Right lobe of liver (tissue), 6 donors: ENCODE results near the gene NKAPL. TPM values are rescaled to one million over a fixed set of nuclear protein-coding genes. Genes with fewer than 3 reads are reported as not detected.

Experiments used
- ATAC-seq, 4 donors: fragments of 200-7000 bp; cut with Tn5 transposase; one replicate each; pipeline ENCODE4 v1.9.1; 2020; ENCODE audit warnings: mild to moderate bottlenecking in 4 of 4, moderate library complexity in 4 of 4
- DNase-seq, 3 donors: peaks; one replicate each; pipeline ENCODE4 v3.0.0-alpha.2; 2020
- H3K27ac ChIP-seq, 3 donors: fragments of 200-600 bp; one replicate each; pipeline ENCODE4 v1.8.0; 2022
- H3K27me3 ChIP-seq, 2 donors: fragments of 200-600 bp; one replicate each; pipeline ENCODE4 v1.8.0; 2022
- H3K36me3 ChIP-seq, 4 donors: fragments of 200-600 bp; sonication (generic) in 1 of 4; one replicate each; pipeline versions ENCODE4 v1.5.1 to v1.8.0; 2017 to 2022; ENCODE audit warnings: control low read depth in 1 of 4
- H3K4me1 ChIP-seq, 4 donors: fragments of 200-600 bp; sonication (generic) in 1 of 4; one replicate each; pipeline versions ENCODE4 v1.5.1 to v1.8.0; 2017 to 2022; ENCODE audit warnings: control low read depth in 1 of 4
- H3K4me3 ChIP-seq, 3 donors: fragments of 200-600 bp; one replicate each; pipeline ENCODE4 v1.8.0; 2022
- H3K9me3 ChIP-seq, 4 donors: fragments of 200-600 bp; sonication (generic) in 1 of 4; one replicate each; pipeline versions ENCODE4 v1.5.1 to v1.8.0; 2017 to 2022; ENCODE audit warnings: control low read depth in 1 of 4
- CTCF ChIP-seq, 4 donors: fragments of 200-600 bp in 3 of 4; fragments of 450-650 bp in 1 of 4; IDR thresholded peaks; one replicate each; pipeline versions ENCODE4 v1.5.1 to v1.8.0; 2016 to 2022; ENCODE audit warnings: antibody characterized with exemption in 4 of 4, mild to moderate bottlenecking in 2 of 4
- POLR2A ChIP-seq: fragments of 450-650 bp; IDR thresholded peaks from one replicate; pipeline ENCODE4 v1.6.1; 2017; ENCODE audit warnings: antibody characterized with exemption, mild to moderate bottlenecking
- WGBS: methylation state at CpG from one replicate; pipeline ENCODE4 v1.1.6; 2018; ENCODE audit warnings: low coverage, low lambda C conversion rate; ENCODE audit not compliant: insufficient coverage; ENCODE audit errors: missing lambda C conversion rate; 5-methylcytosine and 5-hydroxymethylcytosine counted together
- intact Hi-C, 2 donors: fragments of 100-400 bp; cut with DNase I; formaldehyde crosslinking; loops; one replicate each; pipeline versions ENCODE4 v1.11.2 to v1.14.1; 2022
- total RNA-seq, 6 experiments: library from RNA; depleted of rRNA in 2 of 6; stranded (reverse); fragments of >200 nt in 2 of 6; fragmentation: NEBNext Ultra II Directional in 3 of 6; extraction: Animal tissue kit (Norgen Biotek cat#: 25700) in 3 of 6; gene quantifications; one replicate each; pipeline versions ENCODE4 v1.1.0 to v1.2.4, GENCODE V29; 2016 to 2023
- donor health status: DM: no; HTN: yes; CAD: no.
- donor health status: DM: no; HTN: no; CAD: no.
- donor health status: DM: no; HTN: no; CAD: no.
- donor health status: DM: no; HTN: yes; CAD: no.
- donor health status: DM: no; HTN: yes; CAD: no.

Gene NKAPL
- total RNA-seq, 6 experiments from 2014 or later = 0.15 to 1.0 (median 0.36) TPM

GRCh38 chr6:28218312-28219248, 40.5 kb upstream of the NKAPL start:
- DNase-seq (peak; percentile 80 to 82 (median 81)), ATAC-seq (peak; percentile 94 to 98 (median 96))
- no peaks in the 10 kb centered on the region for H3K4me1 ChIP-seq
- under 1% methylated on average over 26 of the region's 56 CpGs for WGBS
- H3K4me3 ChIP-seq = peak overlapping the region; percentile 55 to 67 (median 61)
- no peaks in the 10 kb centered on the region for H3K27me3 ChIP-seq
- no peaks in the 10 kb centered on the region for H3K9me3 ChIP-seq
- no peak for TF ChIP-seq POLR2A
- TF ChIP-seq CTCF (IDR thresholded peaks at IDR 0.05) = no peak
- intact Hi-C loops = no loop called here
- H3K36me3 ChIP-seq = no peaks in the 10 kb centered on the region
- no peak overlapping the region for H3K27ac ChIP-seq

DNA sequence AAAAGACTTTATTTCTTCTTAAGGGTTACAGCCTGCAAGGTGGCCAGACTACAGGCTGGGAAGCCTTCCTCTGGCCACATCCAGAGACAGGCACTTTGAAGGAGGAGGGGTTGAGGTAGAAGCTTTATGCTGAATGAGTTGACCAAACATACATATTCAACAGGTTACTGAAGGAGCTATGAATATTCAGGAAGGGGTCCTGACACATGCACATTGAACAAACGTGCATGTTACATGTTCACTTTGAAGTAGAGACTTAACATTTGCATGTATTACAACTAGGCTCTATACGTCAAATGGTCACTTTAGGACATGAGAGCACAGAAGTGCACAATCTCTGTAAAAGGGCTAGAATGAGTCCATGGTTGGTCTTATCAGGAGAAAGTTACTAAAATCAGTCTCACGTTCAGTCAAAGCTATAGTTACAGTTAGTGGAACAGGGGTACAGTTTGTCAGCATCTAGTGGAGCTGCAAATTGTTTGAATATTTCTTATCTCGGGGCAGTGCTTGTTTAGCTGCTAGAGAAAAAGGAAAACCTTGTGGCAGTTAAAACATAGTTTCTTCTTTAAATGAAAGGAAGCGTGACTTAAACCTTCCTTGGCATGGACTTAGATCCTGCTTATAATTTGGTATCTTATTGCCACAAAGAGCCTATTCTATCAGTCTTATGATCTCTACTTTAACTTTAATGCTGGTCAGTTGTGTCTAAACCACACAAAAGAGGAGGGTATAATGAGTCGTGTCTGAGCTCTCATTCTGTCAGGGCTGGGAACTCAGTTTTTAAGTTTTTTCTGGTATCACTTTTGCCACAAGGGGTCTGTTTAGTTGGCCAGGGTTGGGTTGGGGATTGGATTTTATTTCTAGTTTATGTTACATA, 38.6 kb upstream of the NKAPL start:
- Histone ChIP-seq H3K27me3 (no peaks in the 10 kb centered on the region), H3K4me1 (peaks cover 0 to under 1% (median 0%) of the 10 kb centered on the region in 4 donors), H3K9me3 (no peaks in the 10 kb centered on the region), H3K27ac (no peak overlapping the region), H3K36me3 (no peaks in the 10 kb centered on the region), H3K4me3 (no peak overlapping the region)
- intact Hi-C loops = no loop called here
- TF ChIP-seq POLR2A (no peak), CTCF (IDR thresholded peaks at IDR 0.05) (no peak)
- WGBS = 34% methylated on average over 6 of the region's 6 CpGs
- ATAC-seq = no peak
- DNase-seq = no peak

- Histone ChIP-seq H3K27me3 (no peaks in the 10 kb centered on the region), H3K36me3 (peaks cover 0 to 18% (median 8%) of the 10 kb centered on the region in 4 donors), H3K9me3 (no peaks in the 10 kb centered on the region), H3K4me3 (peak overlapping the region; percentile 69 to 84 (median 76)), H3K4me1 (peaks cover 0 to 8% (median 3%) of the 10 kb centered on the region in 4 donors), H3K27ac (no peak overlapping the region)
- intact Hi-C loops = no loop called here
- TF ChIP-seq POLR2A (no peak), CTCF (IDR thresholded peaks at IDR 0.05) (no peak)
- no peak for ATAC-seq
- no peak for DNase-seq
- 44% methylated on average over 9 of the region's 9 CpGs for WGBS
Measured at GRCh38 chr6:28224131-28225055, 34.7 kb upstream of the NKAPL start.
